ENCODE results near the gene AGFG2.

AGFG2 gene

GRCh38 chr7:100572949-100573675 is 34.1 kb downstream of the AGFG2 start:
- DNase-seq (ENCODE audit: low spot score), result no peak

GRCh38 chr7:100573691-100574361 is 34.8 kb downstream of the AGFG2 start, which contains the start of gene SAP25:
Gene SAP25 (minus strand): TSS chr7:100573900. CDS start chr7:100573742, 158 bp downstream.
- DNase-seq (ENCODE audit: low spot score), result no peak

GRCh38 chr7:100574362-100575205 is 35.6 kb downstream of the AGFG2 start:
- no peak for DNase-seq (ENCODE audit: low spot score)

- DNase-seq (ENCODE audit: low spot score), result no peak
Measured at GRCh38 chr7:100575206-100575631, 36.2 kb downstream of the AGFG2 start.

GRCh38 chr7:100575746-100576383 is 36.9 kb downstream of the AGFG2 start:
- no peak for DNase-seq (ENCODE audit: low spot score)

GRCh38 chr7:100576384-100576993 is 37.5 kb downstream of the AGFG2 start:
- no peak for DNase-seq (ENCODE audit: low spot score)

GRCh38 chr7:100577103-100577502 is 38.1 kb downstream of the AGFG2 start:
- no peak for DNase-seq (ENCODE audit: low spot score)

GRCh38 chr7:100577507-100577906 is 38.5 kb downstream of the AGFG2 start:
- no peak for DNase-seq (ENCODE audit: low spot score)

GRCh38 chr7:100578246-100579183 is 39.5 kb downstream of the AGFG2 start:
- no peak for DNase-seq (ENCODE audit: low spot score)

GRCh38 chr7:100580466-100581283 is 41.7 kb downstream of the AGFG2 start:
- no peak for DNase-seq (ENCODE audit: low spot score)

GRCh38 chr7:100582041-100582579 is 43.1 kb downstream of the AGFG2 start:
- DNase-seq (ENCODE audit: low spot score), result no peak

GRCh38 chr7:100582650-100583049 is 43.6 kb downstream of the AGFG2 start:
- DNase-seq (ENCODE audit: low spot score), result no peak

GRCh38 chr7:100583132-100584053 is 44.4 kb downstream of the AGFG2 start:
- DNase-seq (ENCODE audit: low spot score), result no peak

GRCh38 chr7:100584054-100584682 is 45.2 kb downstream of the AGFG2 start:
- DNase-seq (ENCODE audit: low spot score), result no peak

- peak; percentile 32 for DNase-seq (ENCODE audit: low spot score)
Measured at GRCh38 chr7:100584683-100585510, 45.9 kb downstream of the AGFG2 start.

- DNase-seq (ENCODE audit: low spot score), result peak; percentile 38
Measured at GRCh38 chr7:100585511-100586265, 46.7 kb downstream of the AGFG2 start, which contains the start of gene LRCH4. Gene LRCH4 (minus strand): TSS chr7:100586129. CDS start chr7:100586100, 29 bp downstream.
